H1 (cell line): ENCODE results near the gene GUCY2C. TPM values are rescaled to one million over a fixed set of nuclear protein-coding genes. Genes with fewer than 3 reads are reported as not detected.

Experiments
- CTCF ChIA-PET: fragments of 300-600 bp; sonication (Branson Sonifier 250); formaldehyde crosslinking; loops from one replicate; lab custom pipeline; 2021; ENCODE audit not compliant: partially characterized antibody; lab: Charles Lee
- POLR2A ChIA-PET: fragments of 300-600 bp; sonication (Branson Sonifier 250); formaldehyde crosslinking; loops from one replicate; lab custom pipeline; 2021; ENCODE audit warnings: inconsistent platforms; ENCODE audit not compliant: partially characterized antibody; lab: Charles Lee
- DNase-seq, 2 experiments: peaks; one replicate each; pipeline versions ENCODE4 v3.0.0 to v3.0.0-alpha.2; 2010 to 2022; ENCODE audit warnings: low spot score in 2 of 2, low read depth in 1 of 2, mixed read lengths in 1 of 2
- FAIRE-seq: peaks from 2 replicates; lab custom pipeline; 2011; peaks lifted over from hg19 to GRCh38; lab: Jason Lieb, UNC
- H2AFZ ChIP-seq: 2 replicates; pipeline ENCODE4 v1.8.1; 2012; ENCODE audit warnings: low read length, inconsistent platforms
- H2AK5ac ChIP-seq: 2 replicates; pipeline ENCODE4 v1.6.1; 2013; ENCODE audit warnings: low read depth, low read length
- H2BK120ac ChIP-seq: replicated peaks from 2 replicates; pipeline ENCODE3; 2013; ENCODE audit warnings: low read depth, low read length, inconsistent platforms
- H2BK12ac ChIP-seq: 2 replicates; pipeline ENCODE4 v1.6.1; 2013; ENCODE audit warnings: low read depth, low read length
- H2BK15ac ChIP-seq: 2 replicates; pipeline ENCODE4 v1.6.1; 2013; ENCODE audit warnings: low read length
- H2BK20ac ChIP-seq: 2 replicates; pipeline ENCODE4 v1.6.1; 2013; ENCODE audit warnings: low read length
- H2BK5ac ChIP-seq: 2 replicates; pipeline ENCODE4 v1.6.1; 2013; ENCODE audit warnings: low read depth, low read length
- H3K14ac ChIP-seq: 2 replicates; pipeline ENCODE4 v1.6.1; 2013; ENCODE audit warnings: inconsistent platforms; ENCODE audit not compliant: insufficient read length
- H3K18ac ChIP-seq: 2 replicates; pipeline ENCODE4 v1.6.1; 2013; ENCODE audit warnings: low read length; ENCODE audit errors: extremely low read depth
- H3K23ac ChIP-seq: 2 replicates; pipeline ENCODE4 v1.6.1; 2013; ENCODE audit warnings: inconsistent platforms; ENCODE audit not compliant: insufficient read length
- H3K23me2 ChIP-seq: 2 replicates; pipeline ENCODE4 v1.6.1; 2013; ENCODE audit warnings: low read depth, low read length
- H3K27ac ChIP-seq: 2 replicates; pipeline ENCODE4 v1.6.1; 2011; ENCODE audit warnings: low read depth, low read length, inconsistent platforms
- H3K27me3 ChIP-seq, 4 experiments: replicated peaks in 1 of 4; 1 replicate in 1 of 4; 2 replicates in 3 of 4; pipeline versions ENCODE4 v1.6.1 to v1.8.1; 2011 to 2013; ENCODE audit warnings: low read length in 3 of 4, mild to moderate bottlenecking in 3 of 4, inconsistent platforms in 2 of 4, mixed read lengths in 2 of 4, moderate library complexity in 1 of 4; ENCODE audit not compliant: control insufficient read depth in 3 of 4, insufficient read depth in 3 of 4; ENCODE audit errors: extremely low read depth in 1 of 4
- H3K36me3 ChIP-seq, 4 experiments: 2 replicates each; pipeline versions ENCODE4 v1.6.1 to v1.8.1; 2011 to 2013; ENCODE audit warnings: mild to moderate bottlenecking in 4 of 4, low read length in 3 of 4, moderate library complexity in 2 of 4, control low read depth in 1 of 4, inconsistent platforms in 1 of 4; ENCODE audit not compliant: insufficient read depth in 4 of 4, control insufficient read depth in 2 of 4
- H3K4ac ChIP-seq: replicated peaks from 2 replicates; pipeline ENCODE3; 2013; ENCODE audit warnings: low read length, low read depth, mixed read lengths, inconsistent platforms; ENCODE audit not compliant: insufficient read length
- H3K4me1 ChIP-seq, 4 experiments: replicated peaks in 1 of 4; 1 replicate in 1 of 4; 2 replicates in 3 of 4; pipeline versions ENCODE4 v1.6.1 to v1.8.1; 2011 to 2013; ENCODE audit warnings: low read length in 3 of 4, inconsistent platforms in 2 of 4, mixed read lengths in 1 of 4; ENCODE audit not compliant: insufficient read depth in 4 of 4, control insufficient read depth in 3 of 4
- H3K4me2 ChIP-seq, 2 experiments: 2 replicates each; pipeline versions ENCODE4 v1.6.1 to v1.8.1; 2011 to 2013; ENCODE audit warnings: low read depth in 2 of 2, low read length in 2 of 2, control low read depth in 1 of 2, inconsistent platforms in 1 of 2, mild to moderate bottlenecking in 1 of 2; ENCODE audit not compliant: insufficient read depth in 1 of 2
- H3K4me3 ChIP-seq, 4 experiments: fragments of 200-600, 300-600 bp in 1 of 4; sonication (generic), shearing (Covaris generic), sonication (Bioruptor Twin) in 1 of 4; 2 replicates each; pipeline versions ENCODE4 v1.5.1 to v1.8.1; 2011 to 2016; ENCODE audit warnings: low read length in 4 of 4, low read depth in 3 of 4, control low read depth in 2 of 4, inconsistent platforms in 2 of 4, mild to moderate bottlenecking in 2 of 4, mixed read lengths in 1 of 4, moderate library complexity in 1 of 4; ENCODE audit not compliant: insufficient read depth in 2 of 4; ENCODE audit errors: extremely low read depth in 1 of 4
- H3K56ac ChIP-seq: replicated peaks from 2 replicates; pipeline ENCODE3; 2013; ENCODE audit warnings: low read depth, mild to moderate bottlenecking, mixed read lengths, low read length, inconsistent platforms; ENCODE audit not compliant: insufficient read length
- H3K79me1 ChIP-seq: 2 replicates; pipeline ENCODE4 v1.6.1; 2013; ENCODE audit warnings: low read depth, low read length, control low read depth
- H3K79me2 ChIP-seq, 2 experiments: 2 replicates each; pipeline versions ENCODE4 v1.6.1 to v1.8.1; 2012 to 2013; ENCODE audit warnings: low read length in 2 of 2, mild to moderate bottlenecking in 2 of 2, inconsistent platforms in 1 of 2; ENCODE audit not compliant: insufficient read depth in 2 of 2, control insufficient read depth in 1 of 2
- H3K9ac ChIP-seq, 4 experiments: replicated peaks in 1 of 4; 1 replicate in 1 of 4; 2 replicates in 3 of 4; pipeline versions ENCODE4 v1.6.1 to v1.8.1; 2011 to 2013; ENCODE audit warnings: low read depth in 3 of 4, low read length in 3 of 4, control low read depth in 2 of 4, mild to moderate bottlenecking in 2 of 4, moderate library complexity in 2 of 4, inconsistent platforms in 1 of 4; ENCODE audit errors: extremely low read depth in 1 of 4
- H3K9me3 ChIP-seq, 2 experiments: 2 replicates each; pipeline versions ENCODE4 v1.6.1 to v1.8.1; 2012 to 2013; ENCODE audit warnings: mild to moderate bottlenecking in 2 of 2, moderate library complexity in 2 of 2, control low read depth in 1 of 2, inconsistent platforms in 1 of 2, low read depth in 1 of 2, low read length in 1 of 2, mixed read lengths in 1 of 2; ENCODE audit not compliant: insufficient read depth in 2 of 2
- H4K20me1 ChIP-seq, 2 experiments: replicated peaks in 1 of 2; 2 replicates each; pipeline versions ENCODE3 to v1.8.1; 2011 to 2013; ENCODE audit warnings: inconsistent platforms in 2 of 2, low read length in 2 of 2, mild to moderate bottlenecking in 1 of 2; ENCODE audit not compliant: insufficient read depth in 2 of 2, control insufficient read depth in 1 of 2
- H4K5ac ChIP-seq: 2 replicates; pipeline ENCODE4 v1.6.1; 2013; ENCODE audit warnings: low read length, low read depth, mixed read lengths, inconsistent platforms; ENCODE audit not compliant: insufficient read length
- H4K8ac ChIP-seq: 2 replicates; pipeline ENCODE4 v1.8.0; 2013; ENCODE audit warnings: mild to moderate bottlenecking, moderate library complexity, low read length, inconsistent platforms; ENCODE audit not compliant: insufficient read depth; ENCODE audit errors: extremely low read depth
- H4K91ac ChIP-seq: replicated peaks from 2 replicates; pipeline ENCODE3; 2013; ENCODE audit warnings: low read length, mixed read lengths, inconsistent platforms; ENCODE audit not compliant: insufficient read length
- ATF3 ChIP-seq: IDR thresholded peaks from 2 replicates; pipeline ENCODE4 v1.6.1; 2011; ENCODE audit warnings: low read depth, mild to moderate bottlenecking, low read length; ENCODE audit not compliant: insufficient read depth
- CBX5 ChIP-seq: fragments of 300-800, 300-1000 bp; sonication (generic); IDR thresholded peaks from 2 replicates; pipeline ENCODE4 v1.7.1; 2016; ENCODE audit warnings: antibody characterized with exemption, low read length, low read depth
- CHD1 ChIP-seq: IDR thresholded peaks from 2 replicates; pipeline ENCODE4 v1.6.1; 2012; ENCODE audit warnings: low read depth, low read length, improper control_type of control experiment
- E2F6 ChIP-seq: IDR thresholded peaks from 2 replicates; pipeline ENCODE4 v1.6.1; 2012; ENCODE audit warnings: inconsistent platforms
- HDAC6 ChIP-seq: IDR thresholded peaks from one replicate; pipeline ENCODE4 v1.7.1; 2012; ENCODE audit warnings: low read depth, mild to moderate bottlenecking, inconsistent platforms, low read length, moderate library complexity
- JUN ChIP-seq: IDR thresholded peaks from 2 replicates; pipeline ENCODE4 v1.6.1; 2011; ENCODE audit warnings: low read depth, mild to moderate bottlenecking, improper control_type of control experiment, low read length
- KDM1A ChIP-seq: fragments of 200-600, 300-600 bp; sonication (generic); IDR thresholded peaks from 2 replicates; pipeline ENCODE4 v1.7.1; 2016; ENCODE audit warnings: mild to moderate bottlenecking, low read length, borderline replicate concordance
- POLR2AphosphoS5 ChIP-seq: IDR thresholded peaks from 2 replicates; pipeline ENCODE4 v1.6.1; 2011; ENCODE audit warnings: low read depth, low read length
- RBBP5 ChIP-seq: IDR thresholded peaks from 2 replicates; pipeline ENCODE4 v1.7.1; 2012; ENCODE audit warnings: low read depth, mild to moderate bottlenecking, inconsistent platforms, low read length, moderate library complexity, borderline replicate concordance
- RFX5 ChIP-seq: IDR thresholded peaks from 2 replicates; pipeline ENCODE4 v1.6.1; 2011; ENCODE audit warnings: low read depth, low read length, improper control_type of control experiment, borderline replicate concordance
- RXRA ChIP-seq: IDR thresholded peaks from 2 replicates; pipeline ENCODE4 v1.6.1; 2011; ENCODE audit warnings: low read depth, mild to moderate bottlenecking, low read length, moderate library complexity; ENCODE audit not compliant: insufficient read depth
- SIX5 ChIP-seq: IDR thresholded peaks from 2 replicates; pipeline ENCODE4 v1.6.1; 2011; ENCODE audit warnings: mild to moderate bottlenecking, low read depth, low read length
- SP4 ChIP-seq: IDR thresholded peaks from 2 replicates; pipeline ENCODE4 v1.6.1; 2012; ENCODE audit warnings: low read length, inconsistent platforms
- WGBS, 2 experiments: shearing (Covaris generic) in 1 of 2; methylation state at CpG; one replicate each; pipeline versions ENCODE4 v1.1.6 to v1.1.7; 2013 to 2015; ENCODE audit warnings: low lambda C conversion rate in 2 of 2, mixed read lengths in 2 of 2, inconsistent platforms in 1 of 2, low coverage in 1 of 2, missing lambda C conversion rate in 1 of 2; ENCODE audit not compliant: insufficient replicate concordance in 2 of 2, insufficient coverage in 1 of 2, insufficient read length in 1 of 2; ENCODE audit errors: extremely low coverage in 1 of 2, missing lambda C conversion rate in 1 of 2; 5-methylcytosine and 5-hydroxymethylcytosine counted together
- polyA plus RNA-seq, 7 experiments: library from polyadenylated mRNA; depleted of rRNA in 3 of 7; stranded (reverse) in 5 of 7; unstranded in 2 of 7; fragments of >200 nt in 5 of 7; fragments of 200-250 nt in 2 of 7; gene quantifications; 1 replicate in 5 of 7; 2 replicates in 1 of 7; 4 replicates in 1 of 7; pipeline versions ENCODE4 v1.2.1 to v1.2.3, GENCODE V29; 2011 to 2013; ENCODE audit warnings: missing spikeins in 2 of 7, mixed read lengths in 2 of 7
- total RNA-seq: library from RNA; stranded (reverse); fragmentation: NEBNext Ultra II Directional; extraction: Animal tissue kit (Norgen Biotek cat#: 25700); gene quantifications from 2 replicates; pipeline ENCODE4 v1.2.1, GENCODE V29; 2021

The GUCY2C gene
- total and polyA plus RNA-seq, 2 of the 8 experiments (the other 6 are each of a cell fraction or from before 2014, with no cell fraction given), result 1.9 to 3.2 TPM

GRCh38 chr12:14654416-14654815, 42.0 kb downstream of the GUCY2C start:
- Histone ChIP-seq H3K4ac (no peak overlapping the region), H2BK12ac (no peak overlapping the region), H2BK15ac (no peak overlapping the region), H2AFZ (no peak overlapping the region), H3K27me3 (no peaks in the 10 kb centered on the region), H3K79me1 (no peaks in the 10 kb centered on the region), H2BK120ac (no peak overlapping the region), H3K56ac (no peak overlapping the region), H4K91ac (no peak overlapping the region), H4K20me1 (no peaks in the 10 kb centered on the region), H3K79me2 (no peaks in the 10 kb centered on the region), H3K14ac (no peak overlapping the region), H3K23me2 (no peaks in the 10 kb centered on the region), H3K36me3 (no peaks in the 10 kb centered on the region), H2BK20ac (no peak overlapping the region), H2AK5ac (no peak overlapping the region), H4K5ac (no peak overlapping the region), H3K9ac (no peak overlapping the region), H3K4me3 (no peak overlapping the region), H3K4me2 (no peak overlapping the region), H3K9me3 (no peaks in the 10 kb centered on the region), H3K23ac (no peak overlapping the region), H2BK5ac (no peak overlapping the region), H3K4me1 (peaks cover 0 to 2% (median 0%) of the 10 kb centered on the region in 4 experiments; a peak in 1 of 7 replicates), H3K27ac (no peak overlapping the region), H4K8ac (no peak overlapping the region), H3K18ac (no peak overlapping the region)
- no peak for FAIRE-seq
- WGBS, 2 experiments, result 97% methylated on average over 4 of the region's 4 CpGs; no CpG with 5 or more reads in 1 of the 2 experiments
- POLR2A ChIA-PET, result no interaction called here
- DNase-seq, result no peak
- CTCF ChIA-PET, result interaction anchor here (0.9 to 2.4 kb wide), 10 partner anchors 10 to 417 kb away, joined by 3 to 12 read pairs (median 5); no protein-coding TSS in a partner anchor
- TF ChIP-seq E2F6 (no peak), POLR2AphosphoS5 (no peak), JUN (no peak), RXRA (no peak), SIX5 (no peak), ATF3 (no peak), SP4 (no peak), CHD1 (no peak), HDAC6 (no peak), KDM1A (no peak), RFX5 (no peak), RBBP5 (no peak), CBX5 (no peak)
